Eye (tissue), 1 donor: ENCODE data around the gene ZSWIM7.
"Not testable (repeated sequence)": the region's sequence is repeated elsewhere in the genome, so short reads cannot be mapped to it uniquely, and the experiment has no call there.

Experiments
- DNase-seq: peaks from one replicate; pipeline ENCODE4 v3.0.0-alpha.2; 2015

ZSWIM7 gene

GRCh38 chr17:15955793-15956541, 43.5 kb downstream of the ZSWIM7 start:
- DNase-seq: no peak

- no peak for DNase-seq
Observed at GRCh38 chr17:15954222-15954621, 45.3 kb downstream of the ZSWIM7 start.

GRCh38 chr17:15952916-15953790, 46.4 kb downstream of the ZSWIM7 start:
- no peak for DNase-seq

GRCh38 chr17:15952048-15952532, 47.4 kb downstream of the ZSWIM7 start:
- no peak for DNase-seq

- DNase-seq: no peak
Observed at GRCh38 chr17:15951368-15952047, 48.0 kb downstream of the ZSWIM7 start.

GRCh38 chr17:15947976-15948752, 51.3 kb downstream of the ZSWIM7 start:
- DNase-seq: no peak

GRCh38 chr17:15947271-15947670, 52.2 kb downstream of the ZSWIM7 start:
- no peak for DNase-seq

- no peak for DNase-seq
Observed at GRCh38 chr17:15946611-15947120, 52.8 kb downstream of the ZSWIM7 start.

- DNase-seq: peak; percentile 65
Observed at GRCh38 chr17:15945527-15946191, 53.8 kb downstream of the ZSWIM7 start.

GRCh38 chr17:15944759-15945526, 54.6 kb downstream of the ZSWIM7 start, which contains the start of gene ADORA2B:
TSS of gene ADORA2B (plus strand) at chr17:15945130. CDS start at chr17:15945249, 119 bp downstream.
- DNase-seq: peak; percentile 89

- DNase-seq: no peak
Observed at GRCh38 chr17:15943971-15944758, 55.3 kb downstream of the ZSWIM7 start.

- no peak for DNase-seq
Observed at GRCh38 chr17:15942207-15942833, 57.2 kb downstream of the ZSWIM7 start.

GRCh38 chr17:15941781-15942180, 57.7 kb downstream of the ZSWIM7 start:
- DNase-seq: no peak

GRCh38 chr17:15936481-15936880, 63.0 kb downstream of the ZSWIM7 start:
- DNase-seq: not testable (repeated sequence)

- DNase-seq: no peak
Observed at GRCh38 chr17:15935891-15936290, 63.6 kb downstream of the ZSWIM7 start.

- no peak for DNase-seq
Observed at GRCh38 chr17:15934866-15935265, 64.6 kb downstream of the ZSWIM7 start.

- DNase-seq: no peak
Observed at GRCh38 chr17:15931394-15931793, 68.1 kb downstream of the ZSWIM7 start.

GRCh38 chr17:15930426-15930825, 69.1 kb downstream of the ZSWIM7 start:
- DNase-seq: no peak

- DNase-seq: no peak
Observed at GRCh38 chr17:15929941-15930340, 69.6 kb downstream of the ZSWIM7 start.
